Ascending aorta (tissue), 2 donors: ENCODE measurements around the gene FHL1. TPM values are rescaled to one million over a fixed set of nuclear protein-coding genes. Genes with fewer than 3 reads are reported as not detected.
"Not testable (repeated sequence)": the region's sequence is repeated elsewhere in the genome, so short reads cannot be mapped to it uniquely, and the experiment has no call there.

Experiments used
- DNase-seq, 2 donors: peaks; one replicate each; pipeline ENCODE4 v3.0.0-alpha.2; 2019; ENCODE audit warnings: low spot score in 2 of 2
- H3K27ac ChIP-seq, 2 donors: fragments of 200-600 bp; sonication (generic); one replicate each; pipeline ENCODE4 v1.5.1; 2016 to 2017; ENCODE audit warnings: mild to moderate bottlenecking in 1 of 2
- H3K27me3 ChIP-seq: fragments of 200-600 bp; sonication (generic); one replicate; pipeline ENCODE4 v1.5.1; 2017
- H3K36me3 ChIP-seq, 2 donors: fragments of 200-600 bp; sonication (generic); one replicate each; pipeline ENCODE4 v1.5.1; 2016
- H3K4me1 ChIP-seq, 2 donors: fragments of 200-600 bp; sonication (generic); one replicate each; pipeline ENCODE4 v1.5.1; 2016 to 2017; ENCODE audit warnings: mild to moderate bottlenecking in 1 of 2
- H3K4me3 ChIP-seq, 2 donors: fragments of 200-600 bp; sonication (generic); one replicate each; pipeline ENCODE4 v1.5.1; 2016 to 2017; ENCODE audit warnings: mild to moderate bottlenecking in 1 of 2
- H3K9me3 ChIP-seq, 2 donors: fragments of 200-600 bp; sonication (generic); one replicate each; pipeline ENCODE4 v1.5.1; 2016
- CTCF ChIP-seq, 3 experiments: fragments of 200-600 bp in 2 of 3; fragments of 450-650 bp in 1 of 3; sonication (generic) in 2 of 3; IDR thresholded peaks; one replicate each; pipeline ENCODE4 v1.5.1; 2016 to 2019; ENCODE audit warnings: antibody characterized with exemption in 3 of 3, mild to moderate bottlenecking in 1 of 3, moderate library complexity in 1 of 3
- intact Hi-C: fragments of 100-400 bp; cut with DNase I; formaldehyde crosslinking; loops from one replicate; pipeline ENCODE4 v1.15.1; 2023
- total RNA-seq: library from RNA; depleted of rRNA; stranded (reverse); fragments of >200 nt; gene quantifications from one replicate; pipeline ENCODE4 v1.1.0, GENCODE V29; 2016

FHL1 gene
- total RNA-seq, 1 donor from 2014 or later, result 850 TPM

- Histone ChIP-seq H3K27ac (no peak overlapping the region), H3K4me1 (no peaks in the 10 kb centered on the region), H3K27me3 (peaks cover 1% of the 10 kb centered on the region), H3K9me3 (no peaks in the 10 kb centered on the region), H3K36me3 (peaks cover 28 to 57% of the 10 kb centered on the region in 2 donors), H3K4me3 (no peak overlapping the region)
- DNase-seq, result no peak
- intact Hi-C loops, result no loop called here
- TF ChIP-seq CTCF (IDR thresholded peaks at IDR 0.05), result no peak
Measured at GRCh38 chrX:136227074-136227473, 79.7 kb downstream of the FHL1 start.

- no peak for TF ChIP-seq CTCF (IDR thresholded peaks at IDR 0.05)
- H3K4me3 ChIP-seq, result no peak overlapping the region
- no peak for DNase-seq
- no peaks in the 10 kb centered on the region for H3K4me1 ChIP-seq
- peaks cover 20 to 57% of the 10 kb centered on the region in 2 donors for H3K36me3 ChIP-seq
- intact Hi-C loops, result no loop called here
- H3K27me3 ChIP-seq, result no peaks in the 10 kb centered on the region
- no peak overlapping the region for H3K27ac ChIP-seq
- H3K9me3 ChIP-seq, result no peaks in the 10 kb centered on the region
Measured at GRCh38 chrX:136227948-136228838, 80.9 kb downstream of the FHL1 start.

GRCh38 chrX:136228839-136229207 lies 81.5 kb downstream of the FHL1 start:
- peaks cover 14 to 52% of the 10 kb centered on the region in 2 donors for H3K36me3 ChIP-seq
- no peaks in the 10 kb centered on the region for H3K4me1 ChIP-seq
- H3K9me3 ChIP-seq, result no peaks in the 10 kb centered on the region
- no peak overlapping the region for H3K27ac ChIP-seq
- H3K4me3 ChIP-seq, result no peak overlapping the region
- H3K27me3 ChIP-seq, result no peaks in the 10 kb centered on the region
- no peak for DNase-seq
- TF ChIP-seq CTCF (IDR thresholded peaks at IDR 0.05), result no peak
- intact Hi-C loops, result no loop called here

GRCh38 chrX:136237074-136237473 lies 89.7 kb downstream of the FHL1 start:
- Histone ChIP-seq H3K27ac (no peak overlapping the region), H3K9me3 (no peaks in the 10 kb centered on the region), H3K36me3 (peaks cover 4 to 25% of the 10 kb centered on the region in 2 donors), H3K4me1 (no peaks in the 10 kb centered on the region), H3K4me3 (no peak overlapping the region), H3K27me3 (no peaks in the 10 kb centered on the region)
- no peak for TF ChIP-seq CTCF (IDR thresholded peaks at IDR 0.05)
- intact Hi-C loops, result no loop called here
- no peak for DNase-seq

GRCh38 chrX:136237849-136238248 lies 90.5 kb downstream of the FHL1 start:
- H3K27ac ChIP-seq, H3K9me3 ChIP-seq, H3K4me1 ChIP-seq, DNase-seq, H3K27me3 ChIP-seq, H3K4me3 ChIP-seq, intact Hi-C loops: not testable (repeated sequence)
- peaks cover 4 to 24% of the 10 kb centered on the region in 2 donors for H3K36me3 ChIP-seq

- H3K36me3 ChIP-seq, result peaks cover 0 to 11% of the 10 kb centered on the region in 2 donors
- intact Hi-C loops, result no loop called here
- DNase-seq, result no peak
- no peak for TF ChIP-seq CTCF (IDR thresholded peaks at IDR 0.05)
- H3K4me3 ChIP-seq, result no peak overlapping the region
- H3K4me1 ChIP-seq, result no peaks in the 10 kb centered on the region
- no peaks in the 10 kb centered on the region for H3K27me3 ChIP-seq
- no peak overlapping the region for H3K27ac ChIP-seq
- no peaks in the 10 kb centered on the region for H3K9me3 ChIP-seq
Measured at GRCh38 chrX:136246201-136246600, 98.9 kb downstream of the FHL1 start.
